ENCODE measurements around the gene TEX14. TPM values are rescaled to one million over a fixed set of nuclear protein-coding genes. Genes with fewer than 3 reads are reported as not detected.

Gene TEX14
- total and polyA plus RNA-seq, 7 experiments from 2014 or later = 0.17 to 2.4 (median 0.54) TPM; not detected in 2

DNA sequence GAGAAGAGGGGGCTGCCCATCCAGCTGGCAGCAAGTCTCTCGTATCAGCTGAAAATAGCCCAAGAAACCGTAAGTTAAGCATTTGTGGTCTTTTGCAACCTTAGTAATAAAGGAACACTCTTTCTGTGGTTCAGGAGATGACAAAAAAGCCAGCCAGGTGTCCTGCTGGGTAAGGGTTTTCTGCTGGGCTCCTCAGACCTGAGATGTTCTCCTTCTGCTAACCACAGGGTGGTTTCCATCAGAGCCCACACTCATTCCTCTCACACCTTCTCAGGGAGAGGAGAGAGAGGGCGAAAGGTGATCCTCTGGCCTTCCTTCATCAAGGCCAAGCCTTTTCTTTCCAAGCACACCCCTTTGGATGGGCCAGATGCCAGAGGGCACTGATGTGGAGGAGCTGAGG lies 70.7 kb downstream of the TEX14 start:
- H3K27ac Mint-ChIP-seq = no peak overlapping the region
- Histone ChIP-seq H3K27ac (ENCODE audit: low read depth, low read length) (no peak overlapping the region), H3K36me3 (ENCODE audit: control insufficient read depth in 2 of 3, insufficient read depth in 3 of 3, low read length in 3 of 3) (no peaks in the 10 kb centered on the region), H3K4me1 (ENCODE audit: control insufficient read depth in 2 of 2, insufficient read depth in 2 of 2, low read length in 2 of 2) (no peaks in the 10 kb centered on the region), H3K9me3 (ENCODE audit: control insufficient read depth in 2 of 3, low read length in 3 of 3) (no peaks in the 10 kb centered on the region), H3K27me3 (ENCODE audit: control insufficient read depth in 2 of 2, insufficient read depth in 2 of 2, low read length in 2 of 2) (no peaks in the 10 kb centered on the region), H3K4me3 (ENCODE audit: low read length) (no peak overlapping the region)
- no peaks in the 10 kb centered on the region for H3K9me3 Mint-ChIP-seq
- ATAC-seq (no peak), DNase-seq (no peak)
- intact Hi-C loops (cut with micrococcal nuclease) = no loop called here
- no peaks in the 10 kb centered on the region for H3K36me3 Mint-ChIP-seq
- CTCF ChIA-PET = no interaction called here
- POLR2A ChIA-PET = no interaction called here
- peaks cover 0 to under 1% (median 0%) of the 10 kb centered on the region in 7 donors for H3K4me1 Mint-ChIP-seq
- H3K4me3 Mint-ChIP-seq = no peak overlapping the region
- H3K27me3 Mint-ChIP-seq = peaks cover 0 to 4% (median 0%) of the 10 kb centered on the region in 5 donors

DNA sequence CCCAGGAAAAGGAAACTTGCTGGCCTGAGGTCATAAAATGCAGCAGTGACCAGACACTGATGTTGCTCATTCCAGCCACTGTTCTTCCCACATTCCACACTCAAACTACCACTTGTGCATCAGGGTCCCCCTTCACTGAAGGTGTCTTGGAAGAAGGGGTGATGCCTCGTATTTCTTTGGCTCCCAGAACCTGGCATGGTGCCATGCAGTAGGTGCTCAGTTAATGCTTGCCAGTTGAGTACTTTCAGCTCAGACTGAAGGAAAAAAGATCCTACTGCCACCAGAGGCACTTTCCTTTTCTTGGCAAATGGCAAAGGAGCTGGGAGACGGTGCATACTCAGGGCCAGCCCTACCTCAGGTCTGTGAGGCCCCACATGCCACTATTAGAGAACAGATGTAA lies 73.5 kb downstream of the TEX14 start:
- Histone ChIP-seq H3K27me3 (ENCODE audit: control insufficient read depth in 2 of 2, insufficient read depth in 2 of 2, low read length in 2 of 2) (no peaks in the 10 kb centered on the region), H3K4me3 (ENCODE audit: low read length) (no peak overlapping the region), H3K36me3 (ENCODE audit: control insufficient read depth in 2 of 3, insufficient read depth in 3 of 3, low read length in 3 of 3) (no peaks in the 10 kb centered on the region), H3K27ac (ENCODE audit: low read depth, low read length) (no peak overlapping the region), H3K9me3 (ENCODE audit: control insufficient read depth in 2 of 3, low read length in 3 of 3) (no peaks in the 10 kb centered on the region), H3K4me1 (ENCODE audit: control insufficient read depth in 2 of 2, insufficient read depth in 2 of 2, low read length in 2 of 2) (no peaks in the 10 kb centered on the region)
- DNase-seq (no peak), ATAC-seq (no peak)
- Mint-ChIP-seq H3K4me1 (peaks cover 0 to 26% (median 0%) of the 10 kb centered on the region in 7 donors), H3K36me3 (no peaks in the 10 kb centered on the region), H3K4me3 (no peak overlapping the region), H3K27me3 (peaks cover 0 to 4% (median 0%) of the 10 kb centered on the region in 5 donors), H3K9me3 (no peaks in the 10 kb centered on the region), H3K27ac (no peak overlapping the region)
- CTCF ChIA-PET = interaction anchor here (1.1 kb wide), 1 partner anchor 14 kb away, joined by 3 read pairs; no protein-coding TSS in a partner anchor
- POLR2A ChIA-PET = interaction anchor here (1.5 kb wide), 1 partner anchor 13 kb away, joined by 4 read pairs; no protein-coding TSS in a partner anchor
- intact Hi-C loops (cut with micrococcal nuclease) = no loop called here

DNA sequence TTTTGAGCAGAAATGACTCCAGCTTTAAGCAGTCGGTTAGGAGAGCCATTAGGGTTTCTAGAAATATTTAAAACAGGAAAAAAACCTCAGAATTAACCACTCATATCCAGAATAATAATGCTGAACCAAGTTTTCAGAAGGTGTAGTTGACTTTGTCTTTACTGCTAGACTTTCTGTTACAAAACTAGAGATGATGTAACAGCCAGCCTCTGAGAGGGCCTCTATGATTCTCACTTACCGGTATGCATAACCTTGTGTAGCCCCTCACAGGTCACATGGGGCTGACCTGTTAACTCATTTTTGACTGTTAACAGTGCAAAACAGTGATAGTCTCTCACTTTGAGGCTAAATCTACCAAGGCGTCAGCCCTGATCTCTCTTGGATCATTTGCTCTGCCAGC lies 74.3 kb downstream of the TEX14 start:
- no peaks in the 10 kb centered on the region for H3K9me3 Mint-ChIP-seq
- H3K4me3 Mint-ChIP-seq = no peak overlapping the region
- H3K36me3 Mint-ChIP-seq = no peaks in the 10 kb centered on the region
- H3K27ac Mint-ChIP-seq = no peak overlapping the region
- no peaks in the 10 kb centered on the region for H3K4me1 ChIP-seq (ENCODE audit: control insufficient read depth in 2 of 2, insufficient read depth in 2 of 2, low read length in 2 of 2)
- no peak overlapping the region for H3K4me3 ChIP-seq (ENCODE audit: low read length)
- no peaks in the 10 kb centered on the region for H3K9me3 ChIP-seq (ENCODE audit: control insufficient read depth in 2 of 3, low read length in 3 of 3)
- H3K36me3 ChIP-seq (ENCODE audit: control insufficient read depth in 2 of 3, insufficient read depth in 3 of 3, low read length in 3 of 3) = no peaks in the 10 kb centered on the region
- peaks cover 0 to 29% (median 0%) of the 10 kb centered on the region in 7 donors for H3K4me1 Mint-ChIP-seq
- H3K27ac ChIP-seq (ENCODE audit: low read depth, low read length) = no peak overlapping the region
- peaks cover 0 to 4% (median 0%) of the 10 kb centered on the region in 5 donors for H3K27me3 Mint-ChIP-seq
- ATAC-seq (no peak), DNase-seq (no peak)
- H3K27me3 ChIP-seq (ENCODE audit: control insufficient read depth in 2 of 2, insufficient read depth in 2 of 2, low read length in 2 of 2) = no peaks in the 10 kb centered on the region
- POLR2A ChIA-PET = no interaction called here
- intact Hi-C loops (cut with micrococcal nuclease) = no loop called here
- CTCF ChIA-PET = no interaction called here

DNA sequence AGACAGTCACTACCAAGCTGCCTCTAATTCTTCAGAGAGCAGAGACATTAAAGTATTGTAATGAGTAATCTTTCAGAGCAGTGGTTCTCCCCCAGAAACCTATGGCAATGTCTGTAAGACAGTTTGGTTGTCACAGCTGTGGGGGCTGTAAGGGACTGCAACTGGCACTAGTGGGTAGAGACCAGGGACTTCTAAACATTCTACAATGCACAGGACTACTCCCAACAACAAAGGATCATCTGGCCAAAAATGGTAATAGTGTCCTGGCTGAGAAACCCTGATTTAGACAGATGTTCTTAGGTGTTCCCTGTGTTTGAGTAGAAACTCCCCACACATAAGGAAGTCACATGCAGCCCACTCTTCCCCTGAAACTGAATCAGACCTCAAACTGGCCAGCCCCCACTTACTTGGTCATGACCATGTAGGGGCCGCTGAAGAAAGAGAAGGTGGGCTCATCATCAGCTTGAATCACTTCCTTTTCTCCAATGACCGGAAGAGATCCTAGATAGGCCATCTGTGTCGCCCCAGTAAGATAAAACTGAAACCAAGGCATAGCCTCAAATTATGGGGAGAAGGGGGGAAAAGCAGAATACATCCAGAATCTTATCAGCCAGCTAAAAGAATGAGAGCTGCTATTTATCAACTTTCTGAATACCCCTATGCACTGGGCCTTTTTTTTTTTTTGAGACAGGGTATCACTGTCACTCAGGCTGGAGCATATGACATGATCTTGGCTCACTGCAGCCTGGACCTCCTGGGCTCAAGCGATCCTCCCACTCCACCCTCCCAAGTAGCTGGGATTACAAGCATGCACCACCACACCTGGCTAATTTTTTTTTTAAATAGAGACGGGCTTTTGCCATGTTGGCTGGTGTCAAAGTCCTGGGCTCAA lies 75.8 kb downstream of the TEX14 start:
- H3K27me3 ChIP-seq (ENCODE audit: control insufficient read depth in 2 of 2, insufficient read depth in 2 of 2, low read length in 2 of 2) = no peaks in the 10 kb centered on the region
- DNase-seq (no peak), ATAC-seq (no peak)
- H3K36me3 ChIP-seq (ENCODE audit: control insufficient read depth in 2 of 3, insufficient read depth in 3 of 3, low read length in 3 of 3) = no peaks in the 10 kb centered on the region
- CTCF ChIA-PET = no interaction called here
- H3K4me1 ChIP-seq (ENCODE audit: control insufficient read depth in 2 of 2, insufficient read depth in 2 of 2, low read length in 2 of 2) = no peaks in the 10 kb centered on the region
- H3K27me3 Mint-ChIP-seq = peaks cover 0 to 4% (median 0%) of the 10 kb centered on the region in 5 donors
- H3K27ac Mint-ChIP-seq = peak overlapping the region in 1 of 9 donors; percentile 18
- H3K9me3 ChIP-seq (ENCODE audit: control insufficient read depth in 2 of 3, low read length in 3 of 3) = no peaks in the 10 kb centered on the region
- H3K4me3 ChIP-seq (ENCODE audit: low read length) = no peak overlapping the region
- H3K27ac ChIP-seq (ENCODE audit: low read depth, low read length) = no peak overlapping the region
- H3K4me3 Mint-ChIP-seq = no peak overlapping the region
- peaks cover 0 to 29% (median 0%) of the 10 kb centered on the region in 7 donors for H3K4me1 Mint-ChIP-seq
- H3K36me3 Mint-ChIP-seq = no peaks in the 10 kb centered on the region
- intact Hi-C loops (cut with micrococcal nuclease) = no loop called here
- POLR2A ChIA-PET = no interaction called here
- H3K9me3 Mint-ChIP-seq = no peaks in the 10 kb centered on the region

DNA sequence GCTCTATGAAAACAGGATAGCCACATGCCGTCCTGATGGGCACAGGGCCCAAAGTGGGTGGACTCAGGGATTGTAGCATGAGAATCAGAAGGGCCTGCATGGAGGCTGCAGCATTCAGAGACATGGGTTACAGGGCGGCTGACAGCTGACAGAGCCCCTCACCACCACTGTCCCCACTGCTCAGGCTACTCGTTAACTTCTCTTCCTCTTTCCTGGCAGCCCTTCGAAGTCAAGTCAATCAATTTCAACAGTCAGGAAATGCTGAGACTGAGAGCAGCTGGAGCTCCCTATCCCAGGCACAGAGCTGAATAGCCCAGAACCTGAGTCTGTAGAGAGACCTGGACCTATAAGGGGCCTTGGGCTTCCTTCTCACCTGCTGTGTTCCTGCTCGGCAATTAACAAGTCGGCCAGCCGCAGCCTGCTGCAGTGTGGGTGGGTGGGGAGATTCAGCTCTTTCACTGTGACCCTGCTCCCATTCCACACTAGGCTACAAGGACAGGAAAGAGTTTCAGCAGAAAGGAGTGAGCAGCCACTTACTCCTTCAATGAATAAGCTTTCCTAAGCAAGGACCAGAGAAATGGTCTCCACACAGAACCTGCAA lies 76.9 kb downstream of the TEX14 start:
- Histone ChIP-seq H3K36me3 (ENCODE audit: control insufficient read depth in 2 of 3, insufficient read depth in 3 of 3, low read length in 3 of 3) (no peaks in the 10 kb centered on the region), H3K4me1 (ENCODE audit: control insufficient read depth in 2 of 2, insufficient read depth in 2 of 2, low read length in 2 of 2) (no peaks in the 10 kb centered on the region), H3K27ac (ENCODE audit: low read depth, low read length) (no peak overlapping the region), H3K4me3 (ENCODE audit: low read length) (no peak overlapping the region), H3K9me3 (ENCODE audit: control insufficient read depth in 2 of 3, low read length in 3 of 3) (no peaks in the 10 kb centered on the region), H3K27me3 (ENCODE audit: control insufficient read depth in 2 of 2, insufficient read depth in 2 of 2, low read length in 2 of 2) (no peaks in the 10 kb centered on the region)
- Mint-ChIP-seq H3K4me3 (no peak overlapping the region), H3K27me3 (peaks cover 0 to 4% (median 0%) of the 10 kb centered on the region in 5 donors), H3K27ac (no peak overlapping the region), H3K9me3 (no peaks in the 10 kb centered on the region), H3K4me1 (peaks cover 0 to 29% (median 0%) of the 10 kb centered on the region in 7 donors), H3K36me3 (no peaks in the 10 kb centered on the region)
- ATAC-seq (no peak), DNase-seq (no peak)
- POLR2A ChIA-PET = no interaction called here
- intact Hi-C loops (cut with micrococcal nuclease) = no loop called here
- CTCF ChIA-PET = no interaction called here

DNA sequence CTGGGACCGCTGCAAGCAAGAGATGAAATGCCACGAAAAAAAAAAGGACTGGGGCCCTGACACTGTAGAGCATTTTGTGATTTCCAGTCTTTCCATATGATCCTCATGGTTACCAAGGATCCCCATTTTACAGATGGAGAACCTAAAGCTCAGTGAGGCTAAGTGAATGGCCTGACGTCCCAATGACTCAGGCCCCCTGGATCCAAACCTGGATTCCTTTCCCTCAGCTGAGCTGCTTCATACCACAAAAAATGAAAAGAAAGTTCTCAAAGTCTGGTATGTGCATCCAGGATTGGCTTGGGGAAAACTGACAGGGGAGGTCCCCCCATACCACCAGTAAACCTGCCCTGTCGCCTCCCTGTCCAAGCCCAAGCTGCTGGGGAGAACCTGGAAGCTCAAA lies 80.5 kb downstream of the TEX14 start:
- Mint-ChIP-seq H3K27ac (no peak overlapping the region), H3K4me1 (peaks cover 0 to 29% (median 0%) of the 10 kb centered on the region in 7 donors), H3K36me3 (no peaks in the 10 kb centered on the region), H3K9me3 (peaks cover 0 to 1% (median 0%) of the 10 kb centered on the region in 11 donors), H3K4me3 (no peak overlapping the region), H3K27me3 (no peaks in the 10 kb centered on the region)
- intact Hi-C loops (cut with micrococcal nuclease) = no loop called here
- H3K27ac ChIP-seq (ENCODE audit: low read depth, low read length) = no peak overlapping the region
- no peaks in the 10 kb centered on the region for H3K36me3 ChIP-seq (ENCODE audit: control insufficient read depth in 2 of 3, insufficient read depth in 3 of 3, low read length in 3 of 3)
- H3K4me1 ChIP-seq (ENCODE audit: control insufficient read depth in 2 of 2, insufficient read depth in 2 of 2, low read length in 2 of 2) = no peaks in the 10 kb centered on the region
- no peaks in the 10 kb centered on the region for H3K27me3 ChIP-seq (ENCODE audit: control insufficient read depth in 2 of 2, insufficient read depth in 2 of 2, low read length in 2 of 2)
- no peak for ATAC-seq
- H3K4me3 ChIP-seq (ENCODE audit: low read length) = no peak overlapping the region
- POLR2A ChIA-PET = no interaction called here
- CTCF ChIA-PET = interaction anchor here (0.6 kb wide), 1 partner anchor 339 kb away, joined by 4 read pairs; no protein-coding TSS in a partner anchor
- H3K9me3 ChIP-seq (ENCODE audit: control insufficient read depth in 2 of 3, low read length in 3 of 3) = no peaks in the 10 kb centered on the region
- DNase-seq = no peak
